ENCODE measurements around the gene ZNRF4. TPM values are rescaled to one million over a fixed set of nuclear protein-coding genes. Genes with fewer than 3 reads are reported as not detected.
A peak's percentile ranks its signal among the peaks of the same experiment; 100 is the strongest.
"Not testable (repeated sequence)": the region's sequence is repeated elsewhere in the genome, so short reads cannot be mapped to it uniquely, and the experiment has no call there.

Gene ZNRF4
- total RNA-seq, 5 donors from 2014 or later (not counting 1 experiment from before 2014, with no cell fraction given) = not detected

GRCh38 chr19:5434351-5434917 is 20.8 kb upstream of the ZNRF4 start:
- CTCF ChIA-PET = no interaction called here
- Mint-ChIP-seq H3K9me3 (no peaks in the 10 kb centered on the region), H3K27ac (no peak overlapping the region), H3K4me1 (no peaks in the 10 kb centered on the region), H3K27me3 (peaks cover 36 to 41% of the 10 kb centered on the region in 2 donors), H3K4me3 (no peak overlapping the region), H3K36me3 (no peaks in the 10 kb centered on the region)
- Histone ChIP-seq H3K4me3 (ENCODE audit: control insufficient read depth in 1 of 2, extremely low read depth in 1 of 2, low read length in 1 of 2) (no peak overlapping the region), H3K27me3 (replicated peaks in 1 of 2; ENCODE audit: control insufficient read depth in 2 of 2, extremely low read depth in 1 of 2, insufficient read depth in 2 of 2, low read length in 1 of 2) (peaks cover 0 to 28% of the 10 kb centered on the region in 2 experiments), H3K9me3 (no peaks in the 10 kb centered on the region), H3K36me3 (ENCODE audit: control insufficient read depth in 2 of 2, extremely low read depth in 1 of 2, insufficient read depth in 1 of 2, low read length in 1 of 2) (no peaks in the 10 kb centered on the region), H3K4me1 (ENCODE audit: control insufficient read depth in 1 of 2, extremely low read depth in 1 of 2, insufficient read depth in 2 of 2, low read length in 2 of 2) (no peaks in the 10 kb centered on the region), H3K27ac (ENCODE audit: low read length) (no peak overlapping the region)
- POLR2A ChIA-PET = no interaction called here
- ATAC-seq (replicated peaks in 1 of 4) (no peak), DNase-seq (no peak)
- WGBS (ENCODE audit: insufficient coverage) = 36% methylated on average over 3 of the region's 6 CpGs

- 67% methylated on average over 7 of the region's 9 CpGs for WGBS (ENCODE audit: insufficient coverage)
- H3K4me1 Mint-ChIP-seq = no peaks in the 10 kb centered on the region
- Histone ChIP-seq H3K9me3 (no peaks in the 10 kb centered on the region), H3K36me3 (ENCODE audit: control insufficient read depth in 2 of 2, extremely low read depth in 1 of 2, insufficient read depth in 1 of 2, low read length in 1 of 2) (no peaks in the 10 kb centered on the region), H3K4me3 (ENCODE audit: control insufficient read depth in 1 of 2, extremely low read depth in 1 of 2, low read length in 1 of 2) (no peak overlapping the region), H3K4me1 (ENCODE audit: control insufficient read depth in 1 of 2, extremely low read depth in 1 of 2, insufficient read depth in 2 of 2, low read length in 2 of 2) (no peaks in the 10 kb centered on the region), H3K27me3 (replicated peaks in 1 of 2; ENCODE audit: control insufficient read depth in 2 of 2, extremely low read depth in 1 of 2, insufficient read depth in 2 of 2, low read length in 1 of 2) (peaks cover 0 to 33% of the 10 kb centered on the region in 2 experiments), H3K27ac (ENCODE audit: low read length) (no peak overlapping the region)
- no peak for ATAC-seq (replicated peaks in 1 of 4)
- no peak for DNase-seq
- no peak overlapping the region for H3K27ac Mint-ChIP-seq
- no peaks in the 10 kb centered on the region for H3K9me3 Mint-ChIP-seq
- ChIA-PET POLR2A (no interaction called here), CTCF (no interaction called here)
- peaks cover 34 to 42% of the 10 kb centered on the region in 2 donors for H3K27me3 Mint-ChIP-seq
- H3K4me3 Mint-ChIP-seq = no peak overlapping the region
- H3K36me3 Mint-ChIP-seq = no peaks in the 10 kb centered on the region
Observed at GRCh38 chr19:5434970-5435641, 20.1 kb upstream of the ZNRF4 start.

GRCh38 chr19:5435642-5436017 is 19.6 kb upstream of the ZNRF4 start:
- H3K4me1 ChIP-seq (ENCODE audit: control insufficient read depth in 1 of 2, extremely low read depth in 1 of 2, insufficient read depth in 2 of 2, low read length in 2 of 2) = no peaks in the 10 kb centered on the region
- H3K27ac ChIP-seq (ENCODE audit: low read length) = no peak overlapping the region
- no peaks in the 10 kb centered on the region for H3K36me3 Mint-ChIP-seq
- H3K36me3 ChIP-seq (ENCODE audit: control insufficient read depth in 2 of 2, extremely low read depth in 1 of 2, insufficient read depth in 1 of 2, low read length in 1 of 2) = no peaks in the 10 kb centered on the region
- ATAC-seq (replicated peaks in 1 of 4) (no peak), DNase-seq (no peak)
- no peak overlapping the region for H3K4me3 ChIP-seq (ENCODE audit: control insufficient read depth in 1 of 2, extremely low read depth in 1 of 2, low read length in 1 of 2)
- no peaks in the 10 kb centered on the region for H3K4me1 Mint-ChIP-seq
- H3K9me3 Mint-ChIP-seq = no peaks in the 10 kb centered on the region
- H3K27me3 Mint-ChIP-seq = peaks cover 31 to 42% of the 10 kb centered on the region in 2 donors
- no peaks in the 10 kb centered on the region for H3K9me3 ChIP-seq
- 97% methylated on average over 5 of the region's 7 CpGs for WGBS (ENCODE audit: insufficient coverage)
- H3K27ac Mint-ChIP-seq = peak overlapping the region in 1 of 2 donors; percentile 28
- peaks cover 0 to 28% of the 10 kb centered on the region in 2 experiments for H3K27me3 ChIP-seq (replicated peaks in 1 of 2; ENCODE audit: control insufficient read depth in 2 of 2, extremely low read depth in 1 of 2, insufficient read depth in 2 of 2, low read length in 1 of 2)
- POLR2A ChIA-PET = no interaction called here
- no peak overlapping the region for H3K4me3 Mint-ChIP-seq
- CTCF ChIA-PET = no interaction called here

- H3K27ac ChIP-seq (ENCODE audit: low read length) = no peak overlapping the region
- peaks cover 0 to 26% of the 10 kb centered on the region in 2 experiments for H3K27me3 ChIP-seq (replicated peaks in 1 of 2; ENCODE audit: control insufficient read depth in 2 of 2, extremely low read depth in 1 of 2, insufficient read depth in 2 of 2, low read length in 1 of 2)
- Mint-ChIP-seq H3K36me3 (no peaks in the 10 kb centered on the region), H3K4me1 (no peaks in the 10 kb centered on the region), H3K9me3 (no peaks in the 10 kb centered on the region), H3K27me3 (peaks cover 28 to 47% of the 10 kb centered on the region in 2 donors), H3K27ac (no peak overlapping the region), H3K4me3 (no peak overlapping the region)
- ATAC-seq (replicated peaks in 1 of 4) = no peak
- no peak overlapping the region for H3K4me3 ChIP-seq (ENCODE audit: control insufficient read depth in 1 of 2, extremely low read depth in 1 of 2, low read length in 1 of 2)
- no peaks in the 10 kb centered on the region for H3K4me1 ChIP-seq (ENCODE audit: control insufficient read depth in 1 of 2, extremely low read depth in 1 of 2, insufficient read depth in 2 of 2, low read length in 2 of 2)
- 7% methylated on average over 18 of the region's 41 CpGs for WGBS (ENCODE audit: insufficient coverage)
- H3K9me3 ChIP-seq = no peaks in the 10 kb centered on the region
- ChIA-PET CTCF (no interaction called here), POLR2A (no interaction called here)
- no peaks in the 10 kb centered on the region for H3K36me3 ChIP-seq (ENCODE audit: control insufficient read depth in 2 of 2, extremely low read depth in 1 of 2, insufficient read depth in 1 of 2, low read length in 1 of 2)
- no peak for DNase-seq
Observed at GRCh38 chr19:5436106-5436947, 18.9 kb upstream of the ZNRF4 start.

- Mint-ChIP-seq H3K9me3 (no peaks in the 10 kb centered on the region), H3K27me3 (peaks cover 26 to 47% of the 10 kb centered on the region in 2 donors), H3K4me1 (no peaks in the 10 kb centered on the region), H3K36me3 (no peaks in the 10 kb centered on the region), H3K4me3 (no peak overlapping the region), H3K27ac (no peak overlapping the region)
- ChIA-PET CTCF (no interaction called here), POLR2A (no interaction called here)
- WGBS (ENCODE audit: insufficient coverage) = 6% methylated on average over 2 of the region's 15 CpGs
- H3K27me3 ChIP-seq (replicated peaks in 1 of 2; ENCODE audit: control insufficient read depth in 2 of 2, extremely low read depth in 1 of 2, insufficient read depth in 2 of 2, low read length in 1 of 2) = peaks cover 0 to 28% of the 10 kb centered on the region in 2 experiments
- no peaks in the 10 kb centered on the region for H3K36me3 ChIP-seq (ENCODE audit: control insufficient read depth in 2 of 2, extremely low read depth in 1 of 2, insufficient read depth in 1 of 2, low read length in 1 of 2)
- H3K27ac ChIP-seq (ENCODE audit: low read length) = no peak overlapping the region
- H3K4me1 ChIP-seq (ENCODE audit: control insufficient read depth in 1 of 2, extremely low read depth in 1 of 2, insufficient read depth in 2 of 2, low read length in 2 of 2) = no peaks in the 10 kb centered on the region
- no peak overlapping the region for H3K4me3 ChIP-seq (ENCODE audit: control insufficient read depth in 1 of 2, extremely low read depth in 1 of 2, low read length in 1 of 2)
- no peaks in the 10 kb centered on the region for H3K9me3 ChIP-seq
- DNase-seq (no peak), ATAC-seq (replicated peaks in 1 of 4) (no peak)
Observed at GRCh38 chr19:5436948-5437306, 18.3 kb upstream of the ZNRF4 start.

GRCh38 chr19:5438756-5439155 is 16.5 kb upstream of the ZNRF4 start:
- H3K27ac Mint-ChIP-seq; H3K36me3 ChIP-seq (ENCODE audit: control insufficient read depth in 2 of 2, extremely low read depth in 1 of 2, insufficient read depth in 1 of 2, low read length in 1 of 2); H3K9me3 ChIP-seq; H3K4me3 ChIP-seq (ENCODE audit: control insufficient read depth in 1 of 2, extremely low read depth in 1 of 2, low read length in 1 of 2); H3K4me3 Mint-ChIP-seq; POLR2A ChIA-PET; H3K27ac ChIP-seq (ENCODE audit: low read length); ATAC-seq (replicated peaks in 1 of 4); H3K9me3 Mint-ChIP-seq; H3K36me3 Mint-ChIP-seq; H3K4me1 ChIP-seq (ENCODE audit: control insufficient read depth in 1 of 2, extremely low read depth in 1 of 2, insufficient read depth in 2 of 2, low read length in 2 of 2); H3K4me1 Mint-ChIP-seq; CTCF ChIA-PET; DNase-seq: not testable (repeated sequence)
- WGBS (ENCODE audit: insufficient coverage) = no CpG with 5 or more reads among the region's 8 CpGs
- H3K27me3 Mint-ChIP-seq = peaks cover 31 to 48% of the 10 kb centered on the region in 2 donors
- H3K27me3 ChIP-seq (replicated peaks in 1 of 2; ENCODE audit: control insufficient read depth in 2 of 2, extremely low read depth in 1 of 2, insufficient read depth in 2 of 2, low read length in 1 of 2) = peaks cover 0 to 35% of the 10 kb centered on the region in 2 experiments
